GM11168 (cell line): ENCODE measurements around the gene CNTN5.

Source experiments
- in situ Hi-C: fragments of 300-500 bp; cut with MboI; formaldehyde crosslinking; loops from one replicate; pipeline ENCODE4 v1.12.0; 2022; ENCODE audit warnings: low sequenced_read_pairs; ENCODE audit not compliant: unreplicated experiment

Gene CNTN5

GRCh38 chr11:99464985-99465384 lies 444.2 kb downstream of the CNTN5 start:
- in situ Hi-C loops: no loop called here

GRCh38 chr11:99489581-99489980 lies 468.8 kb downstream of the CNTN5 start:
- in situ Hi-C loops: no loop called here

GRCh38 chr11:99494065-99494464 lies 473.3 kb downstream of the CNTN5 start:
- in situ Hi-C loops: no loop called here

GRCh38 chr11:99501655-99502054 lies 480.9 kb downstream of the CNTN5 start:
- in situ Hi-C loops: no loop called here

- in situ Hi-C loops: no loop called here
Observed at GRCh38 chr11:99505316-99505715, 484.6 kb downstream of the CNTN5 start.

GRCh38 chr11:99505831-99506230 lies 485.1 kb downstream of the CNTN5 start:
- in situ Hi-C loops: no loop called here

GRCh38 chr11:99509863-99510262 lies 489.1 kb downstream of the CNTN5 start:
- in situ Hi-C loops: no loop called here

GRCh38 chr11:99513368-99513767 lies 492.6 kb downstream of the CNTN5 start:
- in situ Hi-C loops: no loop called here

GRCh38 chr11:99519095-99519494 lies 498.3 kb downstream of the CNTN5 start:
- in situ Hi-C loops: no loop called here

- in situ Hi-C loops: no loop called here
Observed at GRCh38 chr11:99522467-99523173, 501.9 kb downstream of the CNTN5 start.

GRCh38 chr11:99531468-99531867 lies 510.7 kb downstream of the CNTN5 start:
- in situ Hi-C loops: no loop called here

- in situ Hi-C loops: no loop called here
Observed at GRCh38 chr11:99534812-99535211, 514.1 kb downstream of the CNTN5 start.

GRCh38 chr11:99535406-99535805 lies 514.7 kb downstream of the CNTN5 start:
- in situ Hi-C loops: no loop called here

GRCh38 chr11:99535819-99536218 lies 515.1 kb downstream of the CNTN5 start:
- in situ Hi-C loops: no loop called here

- in situ Hi-C loops: no loop called here
Observed at GRCh38 chr11:99537681-99538080, 516.9 kb downstream of the CNTN5 start.

- in situ Hi-C loops: no loop called here
Observed at GRCh38 chr11:99545616-99546015, 524.9 kb downstream of the CNTN5 start.

GRCh38 chr11:99548264-99548663 lies 527.5 kb downstream of the CNTN5 start:
- in situ Hi-C loops: no loop called here

- in situ Hi-C loops: no loop called here
Observed at GRCh38 chr11:99554232-99554903, 533.6 kb downstream of the CNTN5 start.

GRCh38 chr11:99555486-99555885 lies 534.7 kb downstream of the CNTN5 start:
- in situ Hi-C loops: no loop called here

- in situ Hi-C loops: no loop called here
Observed at GRCh38 chr11:99565333-99565732, 544.6 kb downstream of the CNTN5 start.

GRCh38 chr11:99567334-99567956 lies 546.7 kb downstream of the CNTN5 start:
- in situ Hi-C loops: no loop called here
